HUDEP-2 (cell line): ENCODE measurements around the gene PRXL2B.

ENCODE experiments used
- DNase-seq, 76 experiments: peaks; one replicate each; lab custom pipeline; 2025; ENCODE audit not compliant: unreplicated experiment in 76 of 76; lab: John Stamatoyannopoulos, UW

PRXL2B gene

DNA sequence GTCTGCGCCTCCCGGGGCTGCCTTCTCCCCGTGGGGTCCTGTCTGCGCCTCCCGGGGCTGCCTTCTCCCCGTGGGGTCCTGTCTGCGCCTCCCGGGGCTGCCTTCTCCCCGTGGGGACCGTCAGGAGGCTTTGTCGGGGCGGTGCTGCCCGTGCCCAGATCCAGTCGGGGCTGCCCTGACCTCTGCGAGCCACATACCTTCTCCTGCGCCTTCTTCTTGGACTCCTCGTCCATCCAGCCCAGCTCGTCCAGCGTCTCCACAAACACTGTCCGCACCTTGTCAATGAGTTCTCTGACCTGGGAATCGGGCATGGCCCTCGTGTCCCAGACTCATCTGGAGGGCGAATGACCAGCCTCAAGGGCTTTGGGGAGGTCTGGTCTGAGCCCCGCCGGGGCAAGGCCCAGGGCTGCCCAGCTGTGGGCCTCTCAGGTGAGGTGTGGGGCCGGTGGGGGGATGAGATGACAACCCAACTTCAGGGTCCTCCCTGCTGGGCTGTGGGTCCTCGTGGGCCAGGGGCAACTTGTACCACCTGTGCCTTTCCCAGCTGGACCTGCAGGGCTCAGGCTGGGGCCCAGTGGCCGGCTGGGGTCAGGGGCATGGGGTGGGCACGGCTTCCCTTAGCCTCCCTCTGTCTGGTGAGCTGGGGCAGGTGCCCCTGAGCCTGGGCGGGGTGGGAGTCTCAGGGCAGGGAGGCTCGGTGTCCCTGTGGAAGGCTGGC, 9.4 kb downstream of the PRXL2B start:
- no peak for DNase-seq

DNA sequence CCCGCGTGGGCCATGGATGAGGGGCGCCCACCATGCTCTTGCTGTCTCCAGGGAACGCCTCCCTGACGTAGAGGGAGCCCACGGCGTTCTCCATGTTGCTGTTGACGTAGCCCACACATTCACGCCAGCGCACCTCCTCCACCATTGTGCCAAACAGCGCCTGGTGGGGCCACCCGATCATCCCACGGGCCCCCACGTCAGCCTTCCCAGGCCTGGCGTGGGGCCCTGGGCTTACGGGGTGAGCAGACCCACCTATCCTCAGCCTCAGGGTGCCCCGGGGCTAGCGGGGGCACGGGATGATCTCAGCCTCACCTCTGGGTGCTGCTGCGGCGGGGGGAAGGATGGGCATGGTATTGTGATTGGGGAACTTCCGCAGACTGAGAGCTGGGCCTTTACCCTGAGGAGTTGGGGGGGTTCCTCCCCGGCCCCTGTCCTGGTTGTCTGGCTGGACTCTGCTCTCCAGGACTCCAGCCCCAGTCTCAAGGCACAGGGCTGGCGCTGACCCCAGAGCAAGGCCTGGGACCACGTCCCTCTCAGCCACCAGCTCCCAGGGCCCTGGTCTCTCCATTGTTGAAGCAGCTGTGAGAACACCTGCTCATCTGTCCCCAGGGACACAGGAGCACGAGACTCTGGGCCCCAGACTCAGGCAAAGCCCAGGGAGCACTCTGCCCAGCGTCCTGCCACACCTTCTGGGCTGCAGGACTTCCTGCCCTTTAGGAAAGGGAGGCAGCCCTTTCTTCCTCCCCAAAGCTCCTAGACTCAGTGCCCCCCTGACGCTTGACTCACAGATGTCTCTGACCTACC, 10.2 kb downstream of the PRXL2B start:
- DNase-seq: no peak

DNA sequence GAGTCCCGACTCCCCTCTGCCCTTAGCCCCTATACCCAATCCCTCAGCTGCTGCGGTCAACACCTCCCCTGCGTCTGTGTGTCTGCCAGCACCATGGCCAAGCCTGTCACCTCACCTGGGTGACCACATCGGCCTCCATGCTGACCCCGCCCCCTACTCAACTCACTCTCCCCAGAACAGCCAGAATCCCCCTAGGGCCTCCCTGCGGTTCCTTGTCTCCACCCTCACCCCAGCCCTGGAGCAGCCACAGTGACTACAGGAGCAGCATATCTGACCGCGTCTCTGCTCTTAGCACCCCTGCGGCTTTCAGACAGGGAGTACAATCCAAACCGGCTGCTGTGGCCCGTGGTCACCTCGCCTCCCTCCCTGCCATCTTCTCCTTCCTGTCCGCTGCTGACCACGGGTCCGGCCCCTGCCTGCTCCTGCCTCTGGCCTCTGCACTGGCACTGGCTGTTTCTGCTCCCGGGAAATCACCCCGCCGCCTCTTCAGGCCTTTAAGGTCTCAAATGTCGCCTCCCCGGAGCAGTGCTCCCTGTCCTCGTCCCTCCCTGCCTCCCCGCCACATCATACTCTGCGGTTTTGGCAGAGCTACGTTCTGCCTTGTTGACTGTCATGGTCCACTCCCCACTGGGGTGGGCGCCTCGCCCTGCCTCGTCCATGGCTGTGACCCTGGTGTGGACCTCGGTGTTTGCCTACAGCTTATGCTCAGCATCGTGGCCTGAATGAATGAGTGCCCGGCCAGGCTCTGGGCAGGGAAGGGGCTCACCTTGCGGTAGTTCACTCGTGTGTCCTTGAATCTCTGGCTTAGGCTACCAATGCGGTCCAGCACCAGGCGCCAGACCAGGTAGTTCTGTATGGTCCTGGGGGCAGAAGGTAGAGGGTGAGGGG, 11.1 kb downstream of the PRXL2B start:
- no peak for DNase-seq

DNA sequence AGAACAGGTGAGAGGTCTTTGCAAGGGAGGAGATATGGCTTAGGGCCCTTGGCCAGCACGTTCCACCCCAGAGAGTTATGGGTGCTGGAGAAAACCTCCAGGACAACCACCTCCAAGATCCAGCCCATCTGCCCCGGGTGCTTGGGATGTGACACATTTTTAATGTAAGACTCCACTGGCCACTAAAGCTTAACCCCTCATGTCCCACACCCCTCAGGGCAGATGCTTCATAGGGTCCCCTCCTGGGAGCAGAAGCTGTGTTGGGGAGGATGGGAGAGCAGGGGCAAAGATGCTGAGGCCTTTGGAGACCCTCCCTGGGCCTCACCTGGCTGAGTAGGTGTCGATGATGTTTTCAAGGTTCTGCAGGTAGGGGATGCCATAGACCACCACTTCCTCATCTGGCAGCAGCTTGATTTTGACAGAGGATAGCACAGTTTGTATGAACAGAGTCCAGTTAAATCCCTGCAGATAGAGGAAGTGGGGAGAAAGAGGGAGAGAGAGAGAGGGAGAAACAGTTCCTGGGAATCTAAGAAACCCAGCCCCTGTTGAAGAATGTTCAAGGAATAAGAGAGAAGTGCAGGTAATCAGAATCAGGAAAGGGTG, 11.9 kb downstream of the PRXL2B start:
- no peak for DNase-seq

DNA sequence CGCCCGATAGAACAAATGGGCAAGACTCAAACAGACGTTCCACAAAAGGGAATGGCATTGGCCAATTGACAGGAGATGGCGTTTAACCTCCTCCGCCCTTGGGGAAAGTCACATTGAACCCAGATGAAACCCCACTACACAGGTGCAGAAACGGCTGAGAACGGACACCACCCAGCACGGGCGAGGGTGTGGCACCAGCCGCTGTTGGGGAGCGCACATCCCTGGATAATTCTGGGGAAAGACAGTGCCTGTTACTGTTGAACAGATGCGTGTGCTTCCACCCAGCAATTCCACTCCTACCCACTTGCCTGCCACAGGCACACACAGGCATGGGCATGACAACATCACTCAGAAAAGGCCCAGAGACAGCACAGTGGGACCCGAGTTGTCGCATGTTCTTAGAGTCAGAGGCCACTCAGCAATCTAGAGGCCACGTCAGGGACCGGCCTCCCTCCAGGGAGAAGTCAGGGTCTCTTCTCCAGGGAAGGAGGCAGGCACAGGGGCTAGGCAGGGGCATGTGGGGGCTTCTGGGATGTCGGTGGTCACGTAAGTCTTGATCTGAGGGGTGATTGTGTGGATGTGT, 15.2 kb downstream of the PRXL2B start:
- no peak for DNase-seq

DNA sequence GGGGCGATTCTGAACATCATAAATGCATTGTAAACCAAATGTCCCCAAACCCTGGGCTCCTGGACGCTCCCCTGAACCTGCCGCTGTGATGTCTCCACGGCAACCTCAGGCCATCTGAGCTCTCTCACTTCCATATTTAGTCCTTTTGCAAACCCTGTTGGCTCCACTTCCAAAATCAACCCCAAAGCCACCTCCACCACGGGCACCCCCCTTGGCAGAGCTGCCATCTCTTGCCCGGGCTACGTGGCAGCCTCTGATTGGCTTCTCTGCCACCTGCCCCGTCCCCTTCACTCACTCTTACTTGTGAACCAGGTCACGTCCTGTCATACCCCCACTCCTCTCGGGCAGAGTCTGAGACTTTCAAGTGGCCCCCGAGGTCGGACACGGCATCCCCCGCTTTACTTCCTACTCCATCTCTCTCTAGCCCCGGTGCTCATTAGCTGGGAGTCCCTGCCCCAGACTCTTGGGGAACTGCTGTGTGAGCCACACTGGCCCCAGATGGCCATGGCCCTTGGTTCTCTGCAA, 15.8 kb downstream of the PRXL2B start:
- DNase-seq: no peak

DNA sequence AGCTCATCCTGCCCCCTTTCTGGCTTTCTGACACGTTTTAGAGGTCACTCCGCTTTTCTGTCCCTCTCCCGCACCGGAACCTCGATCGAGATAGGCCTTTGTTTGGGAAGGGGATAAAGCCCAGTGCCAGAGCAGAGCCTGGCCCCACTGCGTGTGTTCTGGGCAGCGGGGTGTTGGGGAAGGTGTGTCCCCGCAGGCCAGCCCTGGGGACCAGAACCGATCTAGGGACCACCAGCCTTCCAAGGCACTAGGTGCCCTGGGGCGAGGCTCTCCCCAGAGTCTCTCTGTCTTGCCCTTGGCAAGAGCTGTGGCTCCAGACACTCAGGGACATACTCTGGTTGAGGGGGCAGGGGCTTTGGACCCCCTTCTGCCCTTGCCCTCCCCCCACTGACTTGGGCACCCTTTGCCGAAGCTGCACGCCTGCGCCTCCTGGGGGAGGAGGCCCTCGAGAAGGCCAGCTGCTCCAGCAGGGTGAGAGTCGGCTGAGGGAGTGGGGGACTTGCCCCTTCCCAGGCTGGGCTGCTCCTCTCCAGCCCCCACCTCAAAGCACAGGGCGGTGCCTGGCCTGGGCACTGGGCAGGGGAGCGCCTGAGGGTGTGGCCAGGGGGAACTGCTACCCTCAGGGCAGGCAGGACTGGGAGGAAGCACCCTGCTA, 16.4 kb downstream of the PRXL2B start:
- no peak for DNase-seq

DNA sequence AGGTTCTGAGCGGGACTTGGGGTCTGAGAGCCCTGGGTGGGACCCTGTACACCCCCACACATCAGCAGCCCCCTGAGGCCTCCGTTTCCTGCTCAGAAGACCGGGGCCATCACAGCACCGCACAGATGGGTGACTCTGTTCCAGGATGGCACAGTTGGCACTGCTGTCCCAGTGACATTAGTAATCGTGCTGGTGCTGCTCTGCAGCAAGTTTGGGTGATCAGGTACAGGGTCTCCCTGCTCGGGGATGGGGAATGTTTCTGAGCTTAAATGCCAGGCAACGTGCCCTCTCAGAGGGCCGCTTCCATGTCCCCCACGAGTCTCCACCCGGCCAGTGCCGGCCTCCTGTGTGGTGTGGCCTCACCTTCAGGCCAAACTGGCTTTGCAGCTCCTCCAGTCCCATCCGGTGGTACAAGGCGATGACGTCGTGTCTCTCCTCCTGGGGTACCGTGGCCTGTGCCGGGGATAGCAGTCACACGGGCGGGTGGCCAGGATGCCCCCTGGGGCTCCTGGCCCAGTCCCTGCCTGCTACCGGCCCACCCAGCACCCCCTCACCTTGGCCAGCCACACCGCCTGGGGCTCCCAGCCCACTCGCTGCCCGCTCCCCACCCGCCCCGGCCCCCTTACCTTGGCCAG, 17.1 kb downstream of the PRXL2B start:
- no peak for DNase-seq

DNA sequence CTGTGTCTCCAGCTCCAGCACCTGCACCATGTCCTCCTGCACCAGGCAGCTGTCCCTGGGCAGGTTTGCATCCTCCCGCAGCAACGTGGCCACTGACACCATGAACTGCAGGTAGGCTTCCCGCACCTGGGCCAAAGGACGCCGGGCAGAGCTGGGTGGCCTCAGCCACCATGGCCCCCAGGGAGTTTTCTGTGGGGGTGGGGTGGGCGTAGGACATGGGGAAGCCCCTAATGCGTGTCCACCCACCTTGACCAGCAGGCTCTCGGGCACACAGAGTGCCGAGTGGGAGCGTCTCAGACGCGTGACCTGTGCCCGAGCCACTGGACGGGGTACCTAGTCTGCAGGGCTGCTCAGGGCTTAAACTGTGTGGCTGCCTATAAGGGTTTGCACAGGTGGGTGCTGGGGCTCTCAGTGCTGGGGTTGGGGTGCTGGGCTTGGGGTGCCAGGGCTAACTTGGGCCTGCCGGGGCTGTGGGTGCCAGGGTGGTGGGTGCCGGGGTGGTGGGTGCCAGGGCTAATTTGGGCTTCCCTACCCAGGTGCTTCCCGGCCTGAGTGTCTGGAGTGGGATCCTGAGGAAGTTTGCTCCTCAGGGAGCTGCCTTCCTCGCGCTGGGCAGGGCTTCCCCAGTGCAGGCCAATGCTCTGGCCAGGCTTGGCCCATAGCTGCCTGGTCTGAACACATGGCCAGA, 17.7 kb downstream of the PRXL2B start:
- no peak for DNase-seq

DNA sequence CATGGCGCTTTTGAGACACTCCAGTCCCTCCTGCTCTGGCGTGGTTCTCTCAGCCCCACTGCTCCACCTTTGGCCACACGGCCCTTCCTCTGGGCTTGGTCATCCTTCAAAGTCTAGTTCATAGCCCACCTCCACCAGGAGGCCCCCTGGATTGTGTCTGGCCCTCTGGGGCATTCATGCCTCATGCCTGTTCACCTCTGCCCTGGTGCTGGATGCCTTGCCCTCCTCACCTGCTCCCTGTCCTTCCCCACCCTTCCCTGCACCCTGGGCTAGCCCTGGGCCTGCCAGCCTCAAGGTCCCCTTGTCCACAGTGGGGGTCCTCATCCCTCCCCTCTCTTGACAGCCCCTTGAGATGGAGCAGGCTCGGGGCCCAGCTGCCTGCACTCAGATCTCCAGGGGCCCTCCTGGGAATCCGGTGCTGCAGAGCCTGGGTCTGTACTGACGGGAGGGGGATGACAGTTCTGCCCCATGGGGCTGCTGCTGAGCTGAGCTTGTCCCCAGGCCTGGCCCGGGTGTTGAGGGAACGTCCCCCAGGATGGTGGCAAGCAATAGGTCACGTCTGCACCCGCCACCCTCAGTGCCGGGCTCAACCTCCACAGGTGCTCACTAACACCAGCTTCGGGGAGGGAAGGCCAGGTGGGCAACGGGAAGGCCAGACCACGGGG, 18.4 kb downstream of the PRXL2B start:
- DNase-seq: no peak

DNA sequence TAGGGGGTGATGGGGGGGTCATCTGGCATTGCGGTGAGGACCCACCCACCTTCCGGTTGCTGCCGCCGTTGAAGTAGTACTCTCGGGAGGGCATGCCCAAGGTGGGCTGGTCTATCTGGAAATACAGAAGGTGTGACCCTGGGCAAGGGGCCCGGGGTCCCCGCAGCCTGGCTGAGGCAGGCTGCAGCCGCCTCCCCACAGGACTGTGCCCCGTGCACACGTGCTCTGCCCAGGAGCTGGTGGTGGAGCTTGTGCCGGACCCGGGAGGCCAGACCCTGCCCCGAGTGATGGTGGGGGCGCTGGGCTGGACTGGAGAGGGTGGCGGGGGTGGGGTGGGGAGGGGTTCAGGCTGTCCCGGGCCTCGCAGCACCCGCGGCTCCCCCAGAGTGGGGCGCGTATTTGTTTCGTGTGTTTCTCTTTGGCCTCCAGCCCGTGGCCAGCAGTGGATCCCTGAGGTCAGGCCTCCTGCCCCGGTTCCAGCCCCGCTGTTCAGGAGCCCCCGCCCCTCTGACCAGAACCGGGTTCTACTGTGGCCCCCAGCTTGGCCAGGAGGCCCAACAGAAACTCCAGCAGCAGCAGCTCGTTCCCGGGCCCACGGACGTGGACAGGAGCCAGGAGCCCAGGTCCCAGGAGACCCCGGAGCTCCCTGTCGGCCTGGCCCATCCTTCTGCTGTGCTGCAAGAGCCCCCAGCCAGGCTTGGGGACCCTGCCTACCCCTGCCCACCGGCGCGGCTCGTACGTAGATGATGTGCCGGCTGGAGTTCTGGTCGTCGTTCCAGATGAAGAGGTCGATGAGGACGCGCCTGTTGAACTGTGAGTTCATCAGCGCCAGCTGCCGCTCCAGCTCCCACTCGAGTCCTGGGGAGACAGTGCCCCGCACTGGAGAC, 19.2 kb downstream of the PRXL2B start:
- no peak for DNase-seq

DNA sequence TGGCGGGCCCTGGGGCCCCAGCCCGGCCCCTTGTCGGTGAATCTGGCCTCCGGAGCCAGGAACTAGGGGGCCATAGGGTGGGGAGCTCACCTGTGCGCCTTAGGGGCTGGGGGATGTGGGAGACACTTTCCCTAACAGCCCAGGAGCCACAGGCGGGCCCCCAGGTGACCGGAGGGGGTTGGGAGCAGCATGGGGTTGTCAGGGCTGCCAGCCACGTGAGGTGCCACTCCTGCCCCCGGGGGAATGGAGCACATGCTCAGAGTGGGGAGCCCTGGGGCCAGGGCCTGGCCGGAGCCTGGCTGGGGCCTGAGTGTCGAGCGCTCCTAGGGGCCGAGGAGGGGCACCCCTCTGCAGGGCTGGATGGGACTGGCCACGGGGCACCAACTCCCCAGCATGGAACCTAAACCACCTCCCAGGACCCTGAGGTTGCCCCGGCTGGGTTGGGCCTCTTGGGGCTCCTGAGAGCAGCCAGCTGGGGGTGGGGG, 19.9 kb downstream of the PRXL2B start:
- DNase-seq: no peak

DNA sequence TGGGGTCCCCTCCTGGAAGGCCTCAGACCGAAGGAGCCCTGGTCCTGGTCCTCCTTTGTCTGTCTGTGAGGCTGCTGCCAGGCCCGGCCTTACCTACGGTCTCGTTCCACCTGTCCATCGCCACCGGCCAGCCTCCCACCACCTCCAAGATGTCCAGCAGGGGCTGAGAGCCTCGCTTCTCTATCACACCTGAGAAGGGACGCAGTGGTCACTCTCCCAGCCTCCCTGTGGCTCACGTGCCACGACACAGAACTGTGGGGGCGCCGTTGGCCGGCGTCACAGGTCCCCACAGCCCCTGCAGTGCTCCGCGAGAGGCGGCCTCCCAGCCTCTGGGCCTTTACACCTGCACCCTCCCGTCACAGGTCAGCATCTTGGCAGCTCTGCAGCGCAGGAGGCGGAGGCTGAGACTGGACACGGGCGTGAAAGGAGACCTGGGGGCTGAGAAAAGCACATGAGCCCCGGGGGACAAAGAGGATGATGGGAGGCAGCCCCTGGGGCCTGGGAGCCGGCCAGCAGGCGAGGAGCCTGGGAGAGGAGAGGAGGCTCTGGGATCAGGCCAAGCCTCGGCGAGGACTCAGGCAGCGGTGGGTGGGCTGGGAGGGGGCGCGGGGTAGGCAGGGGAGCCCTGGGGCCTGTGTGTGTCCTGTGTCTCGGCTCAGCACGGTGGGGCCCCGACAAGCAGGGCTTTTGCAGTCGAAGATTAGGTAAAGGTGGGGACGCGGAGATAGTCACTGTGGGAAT, 20.5 kb downstream of the PRXL2B start:
- DNase-seq: no peak

DNA sequence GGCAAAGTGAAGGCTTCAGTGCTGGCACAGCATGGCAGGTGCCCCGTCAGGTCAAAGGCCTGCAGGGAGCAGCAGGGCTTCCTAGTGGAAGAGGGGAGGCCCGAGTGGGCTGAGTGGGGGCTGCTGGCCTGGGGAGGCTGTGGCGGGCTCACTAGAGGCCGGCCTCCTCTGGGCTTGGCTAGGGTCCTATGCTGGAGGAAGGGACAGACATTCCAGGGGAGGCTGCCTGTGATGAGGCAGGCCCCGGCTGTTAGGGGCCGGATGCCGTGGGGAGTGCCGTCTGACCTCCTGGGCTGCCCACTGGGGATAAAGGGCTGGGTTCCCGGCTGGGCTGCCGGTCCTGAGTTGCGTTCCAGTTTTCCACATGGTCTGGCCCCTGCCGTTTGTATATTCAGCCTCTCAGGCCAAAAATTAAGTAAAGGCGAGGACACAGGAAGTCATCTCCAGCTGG, 21.1 kb downstream of the PRXL2B start:
- DNase-seq: no peak

DNA sequence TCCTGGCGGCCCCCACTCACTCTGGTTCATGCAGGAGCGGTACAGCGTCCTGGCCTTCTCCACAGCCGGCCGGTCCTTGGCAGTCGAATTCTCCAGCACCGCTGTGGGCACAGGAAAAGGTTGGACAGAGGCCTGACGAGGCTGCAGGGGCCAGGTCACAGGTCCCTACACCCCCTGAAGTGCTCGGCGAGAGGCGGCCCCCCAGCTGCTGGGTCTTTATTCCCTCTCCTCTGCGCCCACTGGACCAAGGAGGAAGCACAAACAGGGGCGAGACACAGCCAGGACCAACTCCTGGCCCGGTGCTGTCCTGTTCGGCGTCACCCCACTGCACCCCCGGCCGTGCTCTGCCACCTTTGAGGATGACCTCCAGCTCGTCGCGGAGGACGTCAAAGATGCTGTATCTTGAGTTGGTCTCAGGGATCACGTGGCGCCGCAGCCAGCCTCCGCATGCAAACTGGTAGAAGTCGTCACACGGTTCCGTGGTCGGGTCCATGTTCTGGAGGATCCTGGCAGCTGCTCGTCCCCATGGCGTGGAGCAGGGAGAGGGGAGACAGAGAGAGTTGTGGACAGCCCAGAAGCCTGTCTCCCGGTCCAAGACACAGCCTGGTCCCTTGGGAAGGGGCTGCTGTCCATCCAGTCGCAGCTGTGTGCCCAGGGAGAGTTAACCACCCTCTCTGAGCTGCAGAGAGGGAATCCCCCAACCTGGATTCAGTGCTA, 22.9 kb downstream of the PRXL2B start:
- DNase-seq: no peak
